Measurements from ENCODE around the gene RBM26. TPM values are rescaled to one million over a fixed set of nuclear protein-coding genes. Genes with fewer than 3 reads are reported as not detected.

Gene RBM26
- total RNA-seq, 2 donors from 2014 or later: 29.0 to 45.9 TPM

- 79% methylated on average over 3 of the region's 3 CpGs for WGBS
- Histone ChIP-seq H3K4me3 (no peak overlapping the region), H3K36me3 (no peaks in the 10 kb centered on the region), H3K27me3 (replicated peaks; ENCODE audit: insufficient read depth) (no peaks in the 10 kb centered on the region), H3K27ac (no peak overlapping the region), H3K4me1 (replicated peaks) (no peaks in the 10 kb centered on the region), H3K9me3 (no peaks in the 10 kb centered on the region)
- intact Hi-C loops (cut with DNase I): no loop called here
- TF ChIP-seq POLR2A (IDR thresholded peaks at IDR 0.05): no peak
- DNase-seq (ENCODE audit: low spot score): no peak
Measured at GRCh38 chr13:79442706-79443105, 36.7 kb upstream of the RBM26 start.

GRCh38 chr13:79442221-79442620, 36.2 kb upstream of the RBM26 start:
- H3K27ac ChIP-seq: no peak overlapping the region
- H3K9me3 ChIP-seq: no peaks in the 10 kb centered on the region
- no peaks in the 10 kb centered on the region for H3K36me3 ChIP-seq
- no peaks in the 10 kb centered on the region for H3K4me1 ChIP-seq (replicated peaks)
- DNase-seq (ENCODE audit: low spot score): no peak
- H3K4me3 ChIP-seq: no peak overlapping the region
- 56% methylated on average over 1 of the region's 1 CpG for WGBS
- intact Hi-C loops (cut with DNase I): no loop called here
- TF ChIP-seq POLR2A (IDR thresholded peaks at IDR 0.05) (no peak), POLR2AphosphoS5 (IDR thresholded peaks at IDR 0.05) (no peak), CTCF (IDR thresholded peaks at IDR 0.05) (no peak)
- no peaks in the 10 kb centered on the region for H3K27me3 ChIP-seq (replicated peaks; ENCODE audit: insufficient read depth)

- no peak overlapping the region for H3K4me3 ChIP-seq
- no peak for TF ChIP-seq CTCF (IDR thresholded peaks at IDR 0.05)
- no peak for TF ChIP-seq POLR2AphosphoS5 (IDR thresholded peaks at IDR 0.05)
- no peak for TF ChIP-seq POLR2A (IDR thresholded peaks at IDR 0.05)
- no peak for DNase-seq (ENCODE audit: low spot score)
- no peaks in the 10 kb centered on the region for H3K27me3 ChIP-seq (replicated peaks; ENCODE audit: insufficient read depth)
- intact Hi-C loops (cut with DNase I): no loop called here
- no peaks in the 10 kb centered on the region for H3K4me1 ChIP-seq (replicated peaks)
- no peaks in the 10 kb centered on the region for H3K9me3 ChIP-seq
- H3K27ac ChIP-seq: no peak overlapping the region
- H3K36me3 ChIP-seq: no peaks in the 10 kb centered on the region
- 84% methylated on average over 5 of the region's 5 CpGs for WGBS
Measured at GRCh38 chr13:79440958-79441528, 35.0 kb upstream of the RBM26 start.

GRCh38 chr13:79439275-79439674, 33.2 kb upstream of the RBM26 start:
- 100% methylated on average over 1 of the region's 1 CpG for WGBS
- Histone ChIP-seq H3K36me3 (no peaks in the 10 kb centered on the region), H3K9me3 (no peaks in the 10 kb centered on the region)

GRCh38 chr13:79435561-79435990, 29.5 kb upstream of the RBM26 start:
- no peak for DNase-seq (ENCODE audit: low spot score)
- no peaks in the 10 kb centered on the region for H3K4me1 ChIP-seq (replicated peaks)
- TF ChIP-seq POLR2A (IDR thresholded peaks at IDR 0.05): no peak
- TF ChIP-seq POLR2AphosphoS5 (IDR thresholded peaks at IDR 0.05): no peak
- TF ChIP-seq CTCF (IDR thresholded peaks at IDR 0.05): no peak
- no peaks in the 10 kb centered on the region for H3K9me3 ChIP-seq
- no peak overlapping the region for H3K4me3 ChIP-seq
- no peaks in the 10 kb centered on the region for H3K27me3 ChIP-seq (replicated peaks; ENCODE audit: insufficient read depth)
- WGBS: 18% methylated on average over 1 of the region's 1 CpG
- H3K36me3 ChIP-seq: no peaks in the 10 kb centered on the region
- H3K27ac ChIP-seq: no peak overlapping the region
- intact Hi-C loops (cut with DNase I): no loop called here

More at GRCh38 chr13:79439275-79439674, 33.2 kb upstream of the RBM26 start:
- no peaks in the 10 kb centered on the region for H3K27me3 ChIP-seq (replicated peaks; ENCODE audit: insufficient read depth)
- no peak for TF ChIP-seq POLR2AphosphoS5 (IDR thresholded peaks at IDR 0.05)
- TF ChIP-seq CTCF (IDR thresholded peaks at IDR 0.05): no peak
- no peak for TF ChIP-seq POLR2A (IDR thresholded peaks at IDR 0.05)
- H3K4me1 ChIP-seq (replicated peaks): no peaks in the 10 kb centered on the region
- H3K27ac ChIP-seq: no peak overlapping the region
- H3K4me3 ChIP-seq: no peak overlapping the region
- DNase-seq (ENCODE audit: low spot score): no peak
- intact Hi-C loops (cut with DNase I): no loop called here

Measured in prostate gland (tissue), 2 donors.